Measurements from ENCODE around the gene FHIT.

Gene FHIT

DNA sequence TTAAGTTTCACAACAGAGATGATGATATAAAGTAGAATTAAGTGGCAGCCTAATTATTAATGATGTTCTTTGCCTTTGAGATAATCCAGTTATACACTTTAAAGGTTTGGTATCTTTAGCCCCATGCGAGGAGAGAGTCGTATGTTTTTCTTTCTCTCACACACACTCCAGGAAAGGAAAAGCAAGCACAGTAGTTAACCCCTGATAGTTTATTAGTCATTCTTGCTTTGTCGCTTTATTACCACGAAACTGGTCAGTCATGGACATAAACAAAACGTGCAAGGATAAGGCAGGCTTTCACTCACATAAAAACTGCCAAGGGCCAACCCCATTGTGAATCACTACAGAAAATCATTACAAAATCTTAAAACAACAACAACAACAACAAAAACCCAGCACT lies 866.9 kb downstream of the FHIT start:
- no peak for DNase-seq (ENCODE audit: low read depth in 2 of 3, low spot score in 1 of 3)

DNA sequence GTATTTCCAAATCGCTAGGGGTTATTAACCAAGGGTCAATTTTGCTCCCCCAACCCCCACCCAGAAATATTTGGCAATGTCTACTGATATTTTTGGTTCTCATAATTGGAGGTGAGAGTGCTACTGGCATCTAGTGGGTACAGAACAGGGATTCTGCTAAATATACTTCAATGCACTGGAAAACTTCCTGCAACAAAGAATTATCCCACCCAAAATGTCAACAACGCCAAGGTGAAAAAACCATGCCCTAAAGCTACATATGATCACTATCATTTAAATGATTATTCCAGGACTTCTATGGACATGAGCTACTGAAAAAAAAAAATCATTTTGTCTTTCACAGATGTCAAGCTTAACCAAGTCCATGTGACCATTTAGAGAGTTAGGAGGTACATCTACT lies 867.9 kb downstream of the FHIT start:
- no peak for DNase-seq (ENCODE audit: low read depth in 2 of 3, low spot score in 1 of 3)

DNA sequence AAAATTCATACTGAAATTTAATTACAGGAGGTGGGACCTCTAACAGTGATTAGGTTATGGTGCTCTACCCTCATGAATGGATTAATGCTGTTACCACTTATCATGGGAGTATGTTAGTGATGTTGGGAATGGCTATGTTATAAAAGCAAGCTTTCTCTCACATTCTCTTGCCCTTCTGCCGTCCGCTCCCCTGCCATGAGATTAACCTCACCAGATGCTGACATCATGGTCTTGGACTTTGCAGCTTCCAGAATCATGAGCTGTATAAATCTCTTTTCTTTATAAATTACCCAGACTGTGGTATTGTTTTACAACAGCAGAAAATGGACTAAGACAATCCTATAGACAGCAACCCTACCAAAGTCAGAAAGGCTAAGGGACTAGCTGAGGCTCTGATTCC lies 884.8 kb downstream of the FHIT start:
- no peak for DNase-seq (ENCODE audit: low read depth in 2 of 3, low spot score in 1 of 3)

DNA sequence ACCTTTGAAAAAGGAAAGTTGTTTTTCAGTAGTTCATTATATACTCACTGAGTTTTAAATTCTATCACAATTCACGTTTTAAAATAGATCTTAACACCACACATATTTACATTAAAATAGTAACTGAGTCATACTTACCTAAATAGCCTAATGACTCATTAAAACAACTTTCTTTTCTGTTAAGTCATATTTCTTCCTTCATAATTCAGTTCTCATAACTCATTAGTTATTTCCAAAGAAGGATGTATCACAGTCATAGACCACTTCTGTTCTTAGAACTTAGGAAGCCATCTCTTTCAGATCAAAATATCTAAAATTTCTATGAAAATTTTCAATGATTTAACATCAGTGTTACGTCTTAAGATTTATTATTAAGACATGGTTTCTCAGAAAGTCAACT lies 885.9 kb downstream of the FHIT start:
- no peak for DNase-seq (ENCODE audit: low read depth in 2 of 3, low spot score in 1 of 3)

DNA sequence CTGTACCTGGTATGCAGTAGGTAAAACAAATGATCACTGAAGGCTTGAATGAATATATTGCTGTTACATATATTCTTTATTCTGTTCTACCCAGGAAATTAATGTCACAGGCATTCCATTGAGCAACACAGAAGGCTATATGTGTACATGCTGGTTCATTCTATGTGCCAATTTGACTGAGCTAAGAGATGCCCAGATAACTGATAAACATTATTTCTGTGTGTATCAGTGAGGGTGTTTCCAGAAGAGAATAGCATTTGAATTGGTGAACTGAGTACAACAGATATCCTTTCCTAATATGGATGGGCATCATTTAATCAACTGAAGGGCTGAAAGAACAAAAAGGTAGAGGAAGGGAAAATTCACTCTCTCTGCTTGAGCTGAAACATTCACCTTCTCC lies 886.8 kb downstream of the FHIT start:
- DNase-seq (ENCODE audit: low read depth in 2 of 3, low spot score in 1 of 3): no peak

DNA sequence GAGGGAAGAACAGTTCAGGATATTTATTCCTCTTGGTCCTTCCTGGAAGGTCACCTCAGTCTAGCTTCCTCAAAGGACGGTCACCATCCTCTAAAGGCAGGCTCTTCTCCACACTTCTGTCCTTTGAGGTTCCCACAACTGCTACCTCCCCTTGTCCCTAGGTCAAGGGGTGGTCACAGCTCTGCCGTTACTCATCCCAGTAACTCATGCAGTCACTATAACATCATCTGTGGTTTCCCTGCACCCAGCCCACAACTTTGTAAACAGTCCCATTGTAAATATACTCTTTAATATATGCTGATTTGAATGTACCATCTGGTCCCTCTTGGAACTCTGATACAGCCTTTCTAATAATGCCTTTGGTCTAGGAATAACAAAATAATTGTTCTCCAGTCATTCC lies 887.4 kb downstream of the FHIT start:
- DNase-seq (ENCODE audit: low read depth in 2 of 3, low spot score in 1 of 3): peak in 1 of 3 donors; percentile 3

DNA sequence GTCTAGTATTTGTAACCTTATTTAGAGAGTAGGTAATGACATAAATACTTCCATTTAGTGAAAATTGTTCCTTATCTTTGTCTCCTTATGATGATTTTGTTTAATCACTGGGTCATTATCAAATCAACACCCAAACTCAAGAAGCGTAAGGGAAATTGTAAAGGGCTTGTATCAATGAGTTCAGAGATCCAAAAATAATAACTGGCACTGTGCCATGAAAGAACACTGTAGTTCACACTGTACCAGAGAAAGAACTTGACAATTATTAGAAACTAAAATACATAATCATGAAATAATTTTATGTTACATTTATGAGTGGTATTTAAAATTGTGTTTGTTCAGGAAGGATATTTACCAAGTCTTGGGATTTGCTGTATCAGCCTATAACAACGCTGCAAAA lies 895.4 kb downstream of the FHIT start:
- DNase-seq (ENCODE audit: low read depth in 2 of 3, low spot score in 1 of 3): no peak

DNA sequence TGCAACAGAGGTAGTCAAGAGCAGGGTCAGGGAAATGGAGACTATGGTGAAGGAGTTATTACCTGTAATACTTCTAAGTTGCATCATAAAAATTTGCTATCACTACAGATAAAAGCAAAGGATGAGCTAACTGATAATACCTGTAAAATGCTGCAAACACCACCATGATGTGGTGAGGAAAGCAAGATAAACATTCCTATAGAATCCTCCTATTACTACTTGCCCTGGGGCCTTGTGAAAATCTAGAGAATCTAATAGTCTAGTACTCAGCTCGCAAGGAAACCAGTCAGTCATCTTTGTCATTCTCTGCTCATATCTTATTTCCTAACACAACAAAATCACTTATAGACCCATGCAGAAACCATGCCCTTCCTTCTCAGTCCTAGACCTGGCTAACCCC lies 899.8 kb downstream of the FHIT start:
- no peak for DNase-seq (ENCODE audit: low read depth in 2 of 3, low spot score in 1 of 3)

DNA sequence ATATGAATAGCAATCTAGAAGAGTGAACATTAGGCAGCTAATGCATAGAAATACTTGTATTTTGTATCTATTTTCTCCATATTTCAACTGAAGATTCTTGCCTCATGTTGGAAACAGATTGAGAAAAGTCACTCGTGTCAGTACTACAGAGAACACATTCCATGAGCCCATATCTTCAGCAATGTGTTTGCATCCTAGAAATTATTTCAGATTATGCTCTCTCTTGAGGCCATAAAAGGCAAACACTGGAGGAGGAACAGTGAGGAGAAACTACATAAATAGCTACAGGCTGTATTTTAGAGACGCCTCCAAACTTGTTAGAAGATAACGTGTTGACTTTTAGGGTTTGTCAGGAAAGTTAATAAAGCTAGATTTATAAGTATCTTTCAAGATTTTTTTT lies 906.9 kb downstream of the FHIT start:
- DNase-seq (ENCODE audit: low read depth in 2 of 3, low spot score in 1 of 3): no peak

DNA sequence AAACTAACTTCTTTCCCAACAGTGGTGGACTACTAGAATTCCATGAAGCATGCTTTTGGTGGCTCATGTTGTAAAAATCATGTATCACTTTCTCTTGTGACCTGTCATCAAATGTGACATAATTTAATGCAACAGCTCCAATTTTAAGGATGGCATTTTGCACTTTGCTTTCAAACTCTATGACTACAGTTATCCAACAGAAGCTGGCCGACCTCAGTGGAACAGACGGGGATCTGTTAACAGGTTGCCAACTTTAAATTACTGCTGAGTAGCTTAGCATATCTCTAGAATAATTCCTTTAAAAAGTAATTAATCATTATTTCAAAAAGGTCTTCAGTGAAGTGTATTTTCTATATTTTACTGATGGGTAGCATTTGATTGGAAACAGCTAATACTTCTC lies 907.4 kb downstream of the FHIT start:
- DNase-seq (ENCODE audit: low read depth in 2 of 3, low spot score in 1 of 3): no peak

DNA sequence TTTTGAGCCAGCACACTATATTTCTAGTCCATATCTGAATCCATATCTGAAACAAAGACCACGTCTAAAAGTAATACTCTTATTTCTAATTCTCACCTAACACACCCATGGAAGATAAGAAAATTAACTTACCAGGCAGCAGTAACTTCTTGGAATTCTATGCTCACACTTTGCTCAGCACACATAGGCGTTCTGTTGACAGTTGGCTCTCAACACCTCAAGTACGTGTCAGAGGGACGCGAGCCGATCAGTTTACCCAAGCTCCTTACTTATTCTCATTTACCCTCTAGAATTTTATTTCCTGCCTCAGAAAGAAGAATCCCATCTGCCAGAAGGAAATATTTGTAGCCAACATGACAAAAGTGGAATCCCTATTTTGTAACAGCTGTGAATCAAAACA lies 911.9 kb downstream of the FHIT start:
- DNase-seq (ENCODE audit: low read depth in 2 of 3, low spot score in 1 of 3): no peak

DNA sequence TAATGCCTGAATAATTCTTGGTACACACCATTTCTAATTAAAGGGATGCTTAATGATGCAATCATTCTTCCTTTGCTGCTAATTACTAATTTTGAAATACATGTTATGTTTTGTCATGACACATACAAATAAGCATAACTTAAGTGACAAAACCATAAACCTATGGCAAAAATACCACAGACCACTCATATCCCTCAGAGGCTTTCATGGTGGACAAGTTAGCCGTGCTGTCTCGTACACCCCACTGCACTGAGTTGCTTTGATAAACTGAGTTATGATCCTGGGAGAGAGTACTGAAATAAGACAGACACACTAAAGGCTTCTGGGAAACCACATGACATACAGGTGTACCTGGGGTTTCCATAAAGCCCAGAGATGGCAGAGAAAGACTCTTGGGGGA lies 913.8 kb downstream of the FHIT start:
- DNase-seq (ENCODE audit: low read depth in 2 of 3, low spot score in 1 of 3): no peak

DNA sequence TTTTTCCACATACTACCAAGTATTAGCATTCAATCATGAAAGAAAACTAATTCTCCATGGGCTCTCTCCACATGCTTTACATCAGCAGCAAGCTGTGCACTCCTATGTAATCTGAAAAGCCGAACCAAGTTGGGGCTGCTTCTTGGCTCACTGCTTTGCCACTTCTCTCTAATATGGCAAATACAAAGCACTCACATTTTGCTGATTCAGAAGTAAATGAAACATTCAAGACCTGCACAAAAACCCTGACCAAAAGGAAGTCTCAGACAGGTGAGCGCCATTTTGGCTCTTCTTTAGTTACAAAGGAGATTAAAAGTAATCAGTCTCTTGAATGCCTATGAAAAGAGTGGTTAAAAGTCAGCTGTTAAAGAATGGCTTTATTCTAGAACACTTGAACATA lies 915.2 kb downstream of the FHIT start:
- DNase-seq (ENCODE audit: low read depth in 2 of 3, low spot score in 1 of 3): no peak

DNA sequence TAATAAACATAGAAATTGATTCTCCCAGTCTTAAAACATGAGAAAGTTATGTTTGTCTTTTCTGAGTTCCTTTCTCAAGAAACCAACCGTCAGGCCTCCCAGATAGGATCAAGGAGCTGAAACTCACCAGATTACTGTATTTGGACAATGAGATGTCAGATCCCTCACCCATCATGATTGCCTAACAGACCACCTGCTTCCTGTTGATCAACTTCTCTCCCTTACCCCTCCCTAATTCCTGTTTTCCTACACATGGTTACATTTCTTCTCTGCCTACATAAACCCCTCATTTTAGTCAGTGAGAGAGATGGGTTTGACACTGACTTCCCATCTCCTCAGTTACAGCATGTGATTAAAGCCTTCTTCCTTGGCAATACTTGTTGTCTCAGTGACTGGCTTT lies 917.5 kb downstream of the FHIT start:
- DNase-seq (ENCODE audit: low read depth in 2 of 3, low spot score in 1 of 3): no peak

DNA sequence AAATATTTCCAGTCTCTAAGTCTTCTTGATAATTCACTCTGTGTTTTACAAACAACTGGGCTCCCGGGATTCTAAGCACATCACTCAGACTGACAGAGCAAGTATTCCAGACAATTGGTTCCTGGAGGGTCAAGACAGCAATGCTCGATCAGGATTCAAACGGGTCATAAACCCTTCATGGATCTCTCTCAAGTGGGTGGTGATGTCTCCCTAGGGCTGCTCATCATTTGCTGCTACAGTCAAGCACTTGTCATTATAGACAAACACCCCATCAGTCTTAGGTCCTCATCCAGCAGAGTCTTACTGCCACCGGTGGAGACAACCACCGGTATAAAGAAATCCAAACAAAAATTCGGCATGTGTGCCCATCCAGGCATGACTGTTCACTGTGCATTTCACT lies 921.1 kb downstream of the FHIT start:
- no peak for DNase-seq (ENCODE audit: low read depth in 2 of 3, low spot score in 1 of 3)

DNA sequence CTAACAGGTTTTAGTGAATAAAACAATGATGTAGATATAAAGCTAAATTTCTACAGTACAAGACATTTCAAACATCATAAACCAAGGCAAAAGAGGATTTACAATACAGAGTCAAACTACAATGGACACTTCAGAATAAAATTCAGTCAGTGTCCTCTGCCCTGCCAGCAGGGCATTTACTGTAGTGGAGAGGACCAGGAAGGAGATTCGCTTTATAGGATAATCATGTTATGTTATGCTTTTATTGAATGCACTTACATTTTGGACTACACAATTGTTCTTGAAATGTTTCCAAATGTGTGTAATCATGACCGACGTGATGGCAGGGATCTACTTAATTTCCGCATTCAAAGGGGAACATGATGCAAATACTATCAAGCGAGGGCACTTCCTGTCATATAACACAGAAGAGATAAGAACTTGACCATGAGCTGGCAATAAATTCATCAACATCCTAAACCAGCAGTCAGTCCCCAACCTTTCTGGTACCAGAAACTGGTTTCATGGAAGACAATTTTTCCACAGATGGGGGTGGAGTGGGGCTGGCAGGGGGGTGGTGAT lies 925.6 kb downstream of the FHIT start:
- no peak for DNase-seq (ENCODE audit: low read depth in 2 of 3, low spot score in 1 of 3)

DNA sequence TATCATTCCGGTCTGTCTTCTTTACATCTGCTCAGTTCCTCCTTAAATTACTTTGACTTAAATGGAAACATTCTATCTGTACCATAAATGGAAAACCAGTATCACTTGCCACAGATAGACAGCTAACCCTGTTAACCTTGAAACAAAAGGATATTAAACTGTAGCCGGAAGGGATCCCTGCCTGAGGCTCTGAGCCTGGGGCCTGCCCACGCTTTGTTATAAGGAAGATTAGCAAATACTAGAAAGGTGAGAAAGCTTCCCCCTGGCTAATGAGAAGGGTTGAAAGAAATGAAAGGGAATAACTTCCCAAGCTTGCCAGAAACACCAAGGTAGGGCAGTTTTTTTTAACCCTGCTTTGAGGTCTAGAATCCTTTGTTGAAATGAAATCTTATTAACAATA lies 927.6 kb downstream of the FHIT start:
- DNase-seq (ENCODE audit: low read depth in 2 of 3, low spot score in 1 of 3): no peak

DNA sequence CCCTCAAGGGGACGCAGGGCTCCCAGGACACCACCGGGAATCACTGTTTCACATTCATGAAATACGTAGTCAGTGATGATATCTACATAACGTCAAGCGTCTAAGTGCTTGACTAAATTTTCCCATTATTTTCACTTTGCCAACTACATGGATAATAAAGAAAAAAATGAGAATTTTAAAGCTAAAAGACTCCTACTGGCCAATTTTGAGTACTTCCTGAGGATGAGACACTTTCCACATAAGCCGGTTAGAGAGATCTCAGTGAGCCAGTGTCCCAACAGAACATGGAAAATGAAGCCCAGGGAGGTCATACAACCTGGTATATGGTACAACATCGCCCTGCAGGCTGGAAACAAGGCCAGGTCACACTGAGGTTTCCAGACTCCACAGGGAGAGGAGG lies 928.1 kb downstream of the FHIT start:
- no peak for DNase-seq (ENCODE audit: low read depth in 2 of 3, low spot score in 1 of 3)

DNA sequence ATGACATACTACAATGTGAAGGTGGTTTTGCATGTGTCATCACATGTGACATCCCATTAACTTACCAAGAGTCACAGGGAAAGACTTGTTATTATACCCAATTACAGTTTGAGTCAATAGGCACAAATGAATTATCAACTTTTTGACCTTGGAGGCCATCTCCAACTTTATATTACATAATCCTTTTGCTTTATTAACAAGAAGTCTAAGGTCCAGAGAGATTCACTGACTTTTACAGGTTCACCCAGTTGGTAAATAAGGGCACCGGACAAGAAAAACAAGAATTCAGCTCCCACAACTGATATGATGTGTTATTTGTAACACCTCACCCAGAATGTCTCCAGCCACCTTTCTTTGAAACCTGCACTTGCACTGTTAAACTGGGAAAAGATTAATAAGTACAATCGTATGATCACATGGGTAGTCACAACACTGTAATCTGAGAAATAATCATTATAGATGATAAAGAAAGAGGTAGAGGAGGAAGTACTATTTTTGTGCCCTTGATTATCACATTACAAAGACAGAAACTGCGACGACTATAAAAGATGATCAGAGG lies 928.9 kb downstream of the FHIT start:
- DNase-seq (ENCODE audit: low read depth in 2 of 3, low spot score in 1 of 3): no peak

DNA sequence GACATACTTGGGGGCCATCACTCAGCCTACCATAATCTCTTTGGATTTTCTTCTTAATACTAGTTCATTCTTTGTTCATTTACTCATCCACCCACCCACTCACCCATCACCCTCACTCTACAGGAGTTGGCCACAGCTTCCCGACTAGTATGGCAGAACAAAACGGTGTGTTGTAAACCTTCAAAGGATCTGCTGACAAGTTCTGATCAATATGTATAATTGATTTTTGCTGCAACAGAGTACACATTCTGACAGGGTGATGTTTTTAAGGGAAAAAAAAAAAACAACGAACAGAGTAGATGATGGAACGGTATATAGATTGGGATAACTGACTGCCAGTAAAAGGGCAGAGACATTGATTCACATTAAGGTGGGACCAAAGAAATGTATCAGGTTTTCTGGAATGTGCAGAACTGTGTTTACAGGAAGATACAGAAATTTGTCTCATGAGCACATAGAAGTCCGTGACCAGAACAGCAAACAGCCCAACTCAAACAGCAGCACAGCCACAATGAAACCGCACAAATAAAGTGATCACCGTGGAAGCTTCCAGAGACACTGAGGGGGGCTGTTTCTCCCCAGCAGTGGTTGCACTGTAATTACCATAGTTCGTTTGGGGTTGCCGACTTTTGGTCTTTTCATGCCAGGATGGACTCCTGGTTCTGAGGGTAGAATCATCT lies 931.9 kb downstream of the FHIT start:
- DNase-seq (ENCODE audit: low read depth in 2 of 3, low spot score in 1 of 3): no peak

DNA sequence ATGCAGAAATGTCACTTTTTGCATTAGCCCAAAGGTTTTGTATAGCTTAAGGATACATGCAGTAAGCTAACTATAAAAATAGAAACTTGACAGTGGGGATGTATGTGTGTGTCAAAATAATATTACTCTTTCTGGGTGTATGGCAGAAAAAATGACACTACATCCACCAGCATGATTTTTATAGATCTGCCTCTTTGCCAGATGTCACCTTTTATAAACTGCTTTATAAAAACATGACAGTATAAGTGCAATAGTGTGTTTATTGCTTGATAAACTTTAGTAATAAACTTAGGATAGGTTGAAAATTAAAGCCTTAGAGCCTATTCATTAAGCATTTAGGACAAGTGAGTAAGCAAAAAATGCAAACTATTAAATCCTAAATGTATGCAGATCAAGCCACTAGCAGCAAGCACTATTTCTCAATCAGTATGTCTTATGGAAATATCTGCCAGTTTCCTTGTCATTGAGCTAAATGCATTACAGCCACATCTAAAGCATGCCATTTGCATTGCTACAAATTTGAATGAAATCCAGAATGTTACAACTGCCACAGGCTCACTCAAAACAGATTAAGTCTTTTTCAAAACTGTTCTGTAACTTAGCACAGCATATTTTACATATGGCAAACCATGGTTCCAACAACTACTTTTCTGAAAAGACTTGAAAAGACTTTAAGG lies 935.0 kb downstream of the FHIT start:
- no peak for DNase-seq (ENCODE audit: low read depth in 2 of 3, low spot score in 1 of 3)

DNA sequence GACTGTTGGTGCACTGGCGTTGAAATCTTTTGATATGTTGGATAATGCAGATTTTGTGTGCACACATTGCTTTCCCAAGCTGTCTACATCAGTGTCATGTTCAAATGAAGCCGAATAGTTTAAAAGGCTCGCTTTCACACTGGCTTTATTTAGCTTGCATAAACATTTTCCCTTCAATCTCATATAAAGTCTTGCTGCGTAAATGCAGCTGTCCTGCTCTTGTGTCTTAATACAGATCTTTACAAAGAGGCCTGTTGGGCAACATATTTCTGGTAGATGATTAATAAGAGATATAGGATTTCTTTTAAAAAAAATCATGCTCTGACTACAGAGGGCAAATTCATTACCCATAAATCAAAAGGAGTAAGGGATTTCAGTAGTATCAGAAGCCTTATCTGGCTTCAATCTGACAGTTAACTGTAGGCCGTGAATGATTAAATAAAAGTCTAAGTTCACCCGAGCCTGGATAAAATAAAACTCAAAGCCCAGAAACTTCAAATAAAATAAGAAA lies 937.2 kb downstream of the FHIT start:
- no peak for DNase-seq (ENCODE audit: low read depth in 2 of 3, low spot score in 1 of 3)

Measured in stimulated activated CD4-positive, alpha-beta T cell treated with anti-CD3 and anti-CD28 coated beads, Interleukin-12 subunit alpha, Interleukin-12 subunit beta, amount 100 ng/mL, for 48 hours (primary cell).